ENCODE measurements around the gene MKX.

Gene MKX

GRCh38 chr10:27719052-27719451, 26.6 kb downstream of the MKX start:
- H3K27me3 Mint-ChIP-seq = peaks cover 48% of the 10 kb centered on the region
- no peak overlapping the region for H3K4me3 Mint-ChIP-seq
- no peaks in the 10 kb centered on the region for H3K36me3 Mint-ChIP-seq (ENCODE audit: low read depth)
- H3K27ac Mint-ChIP-seq = no peak overlapping the region
- H3K9me3 Mint-ChIP-seq = no peaks in the 10 kb centered on the region
- H3K4me1 Mint-ChIP-seq (ENCODE audit: low read depth) = peaks cover 3% of the 10 kb centered on the region

- peaks cover 50% of the 10 kb centered on the region for H3K27me3 Mint-ChIP-seq
- H3K36me3 Mint-ChIP-seq (ENCODE audit: low read depth) = no peaks in the 10 kb centered on the region
- H3K27ac Mint-ChIP-seq = no peak overlapping the region
- H3K4me3 Mint-ChIP-seq = no peak overlapping the region
- H3K9me3 Mint-ChIP-seq = no peaks in the 10 kb centered on the region
- H3K4me1 Mint-ChIP-seq (ENCODE audit: low read depth) = no peaks in the 10 kb centered on the region
These were observed 27.8 kb downstream of the MKX start for GRCh38 chr10:27717861-27718260.

- Mint-ChIP-seq H3K36me3 (ENCODE audit: low read depth) (no peaks in the 10 kb centered on the region), H3K27me3 (peaks cover 50% of the 10 kb centered on the region), H3K4me1 (ENCODE audit: low read depth) (no peaks in the 10 kb centered on the region), H3K9me3 (no peaks in the 10 kb centered on the region), H3K27ac (no peak overlapping the region), H3K4me3 (no peak overlapping the region)
These were observed 28.4 kb downstream of the MKX start for GRCh38 chr10:27717224-27717623.

GRCh38 chr10:27716521-27716920, 29.1 kb downstream of the MKX start:
- no peak overlapping the region for H3K27ac Mint-ChIP-seq
- no peaks in the 10 kb centered on the region for H3K36me3 Mint-ChIP-seq (ENCODE audit: low read depth)
- H3K9me3 Mint-ChIP-seq = no peaks in the 10 kb centered on the region
- H3K4me1 Mint-ChIP-seq (ENCODE audit: low read depth) = no peaks in the 10 kb centered on the region
- no peak overlapping the region for H3K4me3 Mint-ChIP-seq
- H3K27me3 Mint-ChIP-seq = peaks cover 48% of the 10 kb centered on the region

- peaks cover 43% of the 10 kb centered on the region for H3K27me3 Mint-ChIP-seq
- no peak overlapping the region for H3K4me3 Mint-ChIP-seq
- no peaks in the 10 kb centered on the region for H3K9me3 Mint-ChIP-seq
- H3K36me3 Mint-ChIP-seq (ENCODE audit: low read depth) = no peaks in the 10 kb centered on the region
- no peaks in the 10 kb centered on the region for H3K4me1 Mint-ChIP-seq (ENCODE audit: low read depth)
- no peak overlapping the region for H3K27ac Mint-ChIP-seq
These were observed 30.1 kb downstream of the MKX start for GRCh38 chr10:27715505-27715904.

- Mint-ChIP-seq H3K27me3 (peaks cover 36% of the 10 kb centered on the region), H3K36me3 (ENCODE audit: low read depth) (no peaks in the 10 kb centered on the region), H3K4me1 (ENCODE audit: low read depth) (no peaks in the 10 kb centered on the region), H3K27ac (no peak overlapping the region), H3K9me3 (no peaks in the 10 kb centered on the region), H3K4me3 (no peak overlapping the region)
These were observed 31.3 kb downstream of the MKX start for GRCh38 chr10:27714349-27714748.

- Mint-ChIP-seq H3K4me3 (no peak overlapping the region), H3K27me3 (peaks cover 32% of the 10 kb centered on the region), H3K36me3 (ENCODE audit: low read depth) (no peaks in the 10 kb centered on the region), H3K27ac (no peak overlapping the region), H3K9me3 (no peaks in the 10 kb centered on the region), H3K4me1 (ENCODE audit: low read depth) (no peaks in the 10 kb centered on the region)
These were observed 31.7 kb downstream of the MKX start for GRCh38 chr10:27713941-27714340.

- Mint-ChIP-seq H3K9me3 (no peaks in the 10 kb centered on the region), H3K27ac (no peak overlapping the region), H3K27me3 (peaks cover 9% of the 10 kb centered on the region), H3K4me3 (no peak overlapping the region), H3K4me1 (ENCODE audit: low read depth) (no peaks in the 10 kb centered on the region), H3K36me3 (ENCODE audit: low read depth) (no peaks in the 10 kb centered on the region)
These were observed 35.6 kb downstream of the MKX start for GRCh38 chr10:27710014-27710413.

- peaks cover 9% of the 10 kb centered on the region for H3K27me3 Mint-ChIP-seq
- H3K9me3 Mint-ChIP-seq = no peaks in the 10 kb centered on the region
- H3K4me1 Mint-ChIP-seq (ENCODE audit: low read depth) = no peaks in the 10 kb centered on the region
- no peak overlapping the region for H3K27ac Mint-ChIP-seq
- H3K36me3 Mint-ChIP-seq (ENCODE audit: low read depth) = no peaks in the 10 kb centered on the region
- H3K4me3 Mint-ChIP-seq = no peak overlapping the region
These were observed 36.3 kb downstream of the MKX start for GRCh38 chr10:27709304-27709703.

GRCh38 chr10:27701938-27702537, 43.6 kb downstream of the MKX start:
- Mint-ChIP-seq H3K9me3 (no peaks in the 10 kb centered on the region), H3K27me3 (peaks cover 17% of the 10 kb centered on the region)

GRCh38 chr10:27699776-27700175, 45.8 kb downstream of the MKX start:
- peaks cover 22% of the 10 kb centered on the region for H3K27me3 Mint-ChIP-seq
- no peaks in the 10 kb centered on the region for H3K9me3 Mint-ChIP-seq
- no peaks in the 10 kb centered on the region for H3K36me3 Mint-ChIP-seq (ENCODE audit: low read depth)
- no peak overlapping the region for H3K27ac Mint-ChIP-seq
- H3K4me1 Mint-ChIP-seq (ENCODE audit: low read depth) = no peaks in the 10 kb centered on the region
- H3K4me3 Mint-ChIP-seq = no peak overlapping the region

More at GRCh38 chr10:27701938-27702537, 43.6 kb downstream of the MKX start:
- H3K4me3 Mint-ChIP-seq = no peak overlapping the region
- H3K27ac Mint-ChIP-seq = no peak overlapping the region
- H3K4me1 Mint-ChIP-seq (ENCODE audit: low read depth) = no peaks in the 10 kb centered on the region
- no peaks in the 10 kb centered on the region for H3K36me3 Mint-ChIP-seq (ENCODE audit: low read depth)

- Mint-ChIP-seq H3K9me3 (no peaks in the 10 kb centered on the region), H3K27me3 (peaks cover 22% of the 10 kb centered on the region), H3K27ac (no peak overlapping the region), H3K36me3 (ENCODE audit: low read depth) (no peaks in the 10 kb centered on the region), H3K4me1 (ENCODE audit: low read depth) (no peaks in the 10 kb centered on the region), H3K4me3 (no peak overlapping the region)
These were observed 46.7 kb downstream of the MKX start for GRCh38 chr10:27698961-27699360.

- Mint-ChIP-seq H3K27ac (no peak overlapping the region), H3K4me1 (ENCODE audit: low read depth) (no peaks in the 10 kb centered on the region), H3K27me3 (peaks cover 26% of the 10 kb centered on the region), H3K36me3 (ENCODE audit: low read depth) (no peaks in the 10 kb centered on the region), H3K9me3 (no peaks in the 10 kb centered on the region), H3K4me3 (no peak overlapping the region)
These were observed 49.2 kb downstream of the MKX start for GRCh38 chr10:27696466-27696865.

GRCh38 chr10:27695706-27696105, 49.9 kb downstream of the MKX start:
- Mint-ChIP-seq H3K36me3 (ENCODE audit: low read depth) (no peaks in the 10 kb centered on the region), H3K27me3 (peaks cover 26% of the 10 kb centered on the region), H3K4me3 (no peak overlapping the region), H3K4me1 (ENCODE audit: low read depth) (no peaks in the 10 kb centered on the region), H3K9me3 (no peaks in the 10 kb centered on the region), H3K27ac (no peak overlapping the region)

- Mint-ChIP-seq H3K9me3 (no peaks in the 10 kb centered on the region), H3K4me3 (no peak overlapping the region), H3K27ac (no peak overlapping the region), H3K36me3 (ENCODE audit: low read depth) (no peaks in the 10 kb centered on the region), H3K27me3 (peaks cover 26% of the 10 kb centered on the region), H3K4me1 (ENCODE audit: low read depth) (no peaks in the 10 kb centered on the region)
These were observed 50.5 kb downstream of the MKX start for GRCh38 chr10:27695088-27695487.

GRCh38 chr10:27692663-27693062, 53.0 kb downstream of the MKX start:
- H3K27ac Mint-ChIP-seq = no peak overlapping the region
- no peak overlapping the region for H3K4me3 Mint-ChIP-seq
- no peaks in the 10 kb centered on the region for H3K9me3 Mint-ChIP-seq
- H3K27me3 Mint-ChIP-seq = peaks cover 29% of the 10 kb centered on the region
- H3K36me3 Mint-ChIP-seq (ENCODE audit: low read depth) = no peaks in the 10 kb centered on the region
- H3K4me1 Mint-ChIP-seq (ENCODE audit: low read depth) = no peaks in the 10 kb centered on the region

Measured in stimulated activated naive CD8-positive, alpha-beta T cell treated with anti-CD3 and anti-CD28 coated beads, Interleukin-15, Interleukin-2, amounts not matched to agents 100 ng/mL and 50 ng/mL, for 24 hours (primary cell).